ENCODE results near the gene RC3H1. TPM values are rescaled to one million over a fixed set of nuclear protein-coding genes. Genes with fewer than 3 reads are reported as not detected.
"Not testable (repeated sequence)": the region's sequence is repeated elsewhere in the genome, so short reads cannot be mapped to it uniquely, and the experiment has no call there.

The RC3H1 gene
- total RNA-seq, 1 donor = 31.8 TPM

GRCh38 chr1:173995475-173995874 is 26.7 kb downstream of the RC3H1 start:
- H2AFZ ChIP-seq (ENCODE audit: low read length) = no peak overlapping the region
- DNase-seq (ENCODE audit: insufficient read length, low spot score, missing footprints) = peak; percentile 41
- no peak overlapping the region for H3K27ac ChIP-seq (ENCODE audit: low read depth, low read length)
- no peak overlapping the region for H3K4me3 ChIP-seq (ENCODE audit: insufficient read depth, low read length)
- TF ChIP-seq, protein P1, sequence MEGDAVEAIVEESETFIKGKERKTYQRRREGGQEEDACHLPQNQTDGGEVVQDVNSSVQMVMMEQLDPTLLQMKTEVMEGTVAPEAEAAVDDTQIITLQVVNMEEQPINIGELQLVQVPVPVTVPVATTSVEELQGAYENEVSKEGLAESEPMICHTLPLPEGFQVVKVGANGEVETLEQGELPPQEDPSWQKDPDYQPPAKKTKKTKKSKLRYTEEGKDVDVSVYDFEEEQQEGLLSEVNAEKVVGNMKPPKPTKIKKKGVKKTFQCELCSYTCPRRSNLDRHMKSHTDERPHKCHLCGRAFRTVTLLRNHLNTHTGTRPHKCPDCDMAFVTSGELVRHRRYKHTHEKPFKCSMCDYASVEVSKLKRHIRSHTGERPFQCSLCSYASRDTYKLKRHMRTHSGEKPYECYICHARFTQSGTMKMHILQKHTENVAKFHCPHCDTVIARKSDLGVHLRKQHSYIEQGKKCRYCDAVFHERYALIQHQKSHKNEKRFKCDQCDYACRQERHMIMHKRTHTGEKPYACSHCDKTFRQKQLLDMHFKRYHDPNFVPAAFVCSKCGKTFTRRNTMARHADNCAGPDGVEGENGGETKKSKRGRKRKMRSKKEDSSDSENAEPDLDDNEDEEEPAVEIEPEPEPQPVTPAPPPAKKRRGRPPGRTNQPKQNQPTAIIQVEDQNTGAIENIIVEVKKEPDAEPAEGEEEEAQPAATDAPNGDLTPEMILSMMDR (IDR thresholded peaks at IDR 0.05; ENCODE audit: extremely low read depth, low read depth, low read length) = no peak
- no peaks in the 10 kb centered on the region for H3K9me3 ChIP-seq (ENCODE audit: low read depth, low read length)
- no peak overlapping the region for H3K4me2 ChIP-seq (ENCODE audit: insufficient read depth, low read length)
- H3K79me2 ChIP-seq (ENCODE audit: insufficient read depth, low read length) = peaks cover 65% of the 10 kb centered on the region
- H3K4me1 ChIP-seq (ENCODE audit: insufficient read depth, low read length) = no peaks in the 10 kb centered on the region
- H3K27me3 ChIP-seq (ENCODE audit: insufficient read depth, low read length) = no peaks in the 10 kb centered on the region
- peaks cover 15% of the 10 kb centered on the region for H3K36me3 ChIP-seq (ENCODE audit: insufficient read depth, low read length)
- H4K20me1 ChIP-seq (ENCODE audit: insufficient read depth, low read length) = peaks cover 31% of the 10 kb centered on the region

DNA sequence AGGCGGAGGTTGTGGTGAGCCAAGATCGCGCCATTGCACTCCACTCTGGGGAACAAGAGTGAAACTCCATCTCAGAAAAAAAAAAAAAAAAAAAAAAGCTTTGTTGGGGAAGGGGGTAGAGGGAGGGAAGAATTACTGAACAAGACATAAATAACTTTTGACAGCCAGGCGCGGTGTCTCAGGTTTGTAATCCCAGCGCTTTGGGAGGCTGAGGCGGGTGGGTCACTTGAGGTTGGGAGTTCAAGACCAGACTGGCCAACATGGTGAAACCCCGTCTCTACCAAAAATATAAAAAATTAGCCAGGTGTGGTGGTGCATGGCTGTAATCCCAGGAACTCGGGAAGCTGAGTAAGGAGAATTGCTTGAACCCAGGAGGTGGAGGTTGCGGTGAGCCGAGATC is 28.2 kb downstream of the RC3H1 start:
- H3K4me3 ChIP-seq (ENCODE audit: insufficient read depth, low read length); H3K27ac ChIP-seq (ENCODE audit: low read depth, low read length); H3K27me3 ChIP-seq (ENCODE audit: insufficient read depth, low read length); DNase-seq (ENCODE audit: insufficient read length, low spot score, missing footprints); H3K9me3 ChIP-seq (ENCODE audit: low read depth, low read length); H3K4me2 ChIP-seq (ENCODE audit: insufficient read depth, low read length); H2AFZ ChIP-seq (ENCODE audit: low read length); H3K4me1 ChIP-seq (ENCODE audit: insufficient read depth, low read length): not testable (repeated sequence)
- peaks cover 18% of the 10 kb centered on the region for H3K36me3 ChIP-seq (ENCODE audit: insufficient read depth, low read length)
- peaks cover 50% of the 10 kb centered on the region for H3K79me2 ChIP-seq (ENCODE audit: insufficient read depth, low read length)
- peaks cover 24% of the 10 kb centered on the region for H4K20me1 ChIP-seq (ENCODE audit: insufficient read depth, low read length)

DNA sequence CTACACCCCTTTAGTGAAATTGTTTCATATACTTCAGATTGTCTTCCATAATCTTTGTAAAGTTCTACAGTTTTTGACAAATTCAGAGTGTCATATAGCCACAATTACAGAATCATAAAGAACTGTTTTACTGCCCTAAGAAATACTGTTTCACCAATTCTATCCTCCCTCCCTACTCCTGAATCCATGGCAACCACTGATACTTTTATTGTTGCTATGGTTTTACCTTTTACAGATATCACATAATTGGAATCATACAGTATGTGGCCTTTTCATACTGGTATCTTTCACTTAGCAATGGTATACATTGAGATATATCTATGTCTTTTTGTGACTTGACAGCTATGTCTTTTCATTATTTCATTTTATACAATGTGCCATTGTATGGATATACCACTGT is 34.1 kb downstream of the RC3H1 start:
- DNase-seq (ENCODE audit: insufficient read length, low spot score, missing footprints) = no peak
- no peak overlapping the region for H2AFZ ChIP-seq (ENCODE audit: low read length)
- no peak overlapping the region for H3K4me3 ChIP-seq (ENCODE audit: insufficient read depth, low read length)
- H3K36me3 ChIP-seq (ENCODE audit: insufficient read depth, low read length) = peaks cover 38% of the 10 kb centered on the region
- no peaks in the 10 kb centered on the region for H3K4me1 ChIP-seq (ENCODE audit: insufficient read depth, low read length)
- H3K27ac ChIP-seq (ENCODE audit: low read depth, low read length) = no peak overlapping the region
- no peaks in the 10 kb centered on the region for H3K27me3 ChIP-seq (ENCODE audit: insufficient read depth, low read length)
- peaks cover 16% of the 10 kb centered on the region for H3K79me2 ChIP-seq (ENCODE audit: insufficient read depth, low read length)
- TF ChIP-seq, protein P1 (IDR thresholded peaks at IDR 0.05; ENCODE audit: extremely low read depth, low read depth, low read length) = no peak
- H3K4me2 ChIP-seq (ENCODE audit: insufficient read depth, low read length) = no peak overlapping the region
- H3K9me3 ChIP-seq (ENCODE audit: low read depth, low read length) = no peaks in the 10 kb centered on the region
- H4K20me1 ChIP-seq (ENCODE audit: insufficient read depth, low read length) = peaks cover 3% of the 10 kb centered on the region

DNA sequence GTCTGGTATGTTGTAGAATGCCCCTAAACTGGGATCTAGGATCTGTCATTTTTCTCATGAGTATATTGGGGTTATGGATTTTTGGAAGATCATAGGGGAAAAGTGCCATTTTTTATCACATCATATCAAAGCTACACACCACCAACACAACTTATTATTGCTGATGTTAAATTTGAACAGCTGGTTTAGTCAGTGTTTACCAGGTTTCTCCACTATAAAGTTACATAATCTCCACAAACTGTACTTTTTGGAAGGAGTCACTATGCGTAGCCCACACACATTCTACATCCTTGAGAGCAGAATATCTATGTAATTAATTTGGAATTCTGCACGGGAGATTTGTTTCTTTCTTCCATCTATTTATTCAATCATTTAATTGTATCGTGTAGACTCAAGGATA is 35.2 kb downstream of the RC3H1 start:
- H3K4me3 ChIP-seq (ENCODE audit: insufficient read depth, low read length) = no peak overlapping the region
- H3K36me3 ChIP-seq (ENCODE audit: insufficient read depth, low read length) = peaks cover 34% of the 10 kb centered on the region
- no peaks in the 10 kb centered on the region for H3K27me3 ChIP-seq (ENCODE audit: insufficient read depth, low read length)
- no peaks in the 10 kb centered on the region for H3K9me3 ChIP-seq (ENCODE audit: low read depth, low read length)
- H4K20me1 ChIP-seq (ENCODE audit: insufficient read depth, low read length) = no peaks in the 10 kb centered on the region
- DNase-seq (ENCODE audit: insufficient read length, low spot score, missing footprints) = no peak
- no peak overlapping the region for H2AFZ ChIP-seq (ENCODE audit: low read length)
- peaks cover 11% of the 10 kb centered on the region for H3K79me2 ChIP-seq (ENCODE audit: insufficient read depth, low read length)
- H3K27ac ChIP-seq (ENCODE audit: low read depth, low read length) = no peak overlapping the region
- no peak overlapping the region for H3K4me2 ChIP-seq (ENCODE audit: insufficient read depth, low read length)
- no peaks in the 10 kb centered on the region for H3K4me1 ChIP-seq (ENCODE audit: insufficient read depth, low read length)
- TF ChIP-seq, protein P1 (IDR thresholded peaks at IDR 0.05; ENCODE audit: extremely low read depth, low read depth, low read length) = no peak

All from osteoblast (primary cell).